Transverse colon (tissue), 4 donors: ENCODE results near the gene SPINT3. TPM values are rescaled to one million over a fixed set of nuclear protein-coding genes. Genes with fewer than 3 reads are reported as not detected.

ENCODE experiments used
- DNase-seq: peaks from one replicate; pipeline ENCODE4 v3.0.0-alpha.2; 2019
- H3K27ac ChIP-seq, 4 donors: fragments of 200-600 bp; sonication (generic); 2 replicates each; pipeline ENCODE4 v1.5.1; 2016 to 2018; ENCODE audit warnings: inconsistent platforms in 4 of 4
- H3K27me3 ChIP-seq: fragments of 200-600 bp; sonication (generic); 2 replicates; pipeline ENCODE4 v1.5.1; 2017; ENCODE audit warnings: inconsistent platforms
- H3K36me3 ChIP-seq, 4 donors: fragments of 200-600 bp; sonication (generic); 2 replicates each; pipeline ENCODE4 v1.5.1; 2017 to 2019; ENCODE audit warnings: inconsistent platforms in 4 of 4
- H3K4me1 ChIP-seq, 4 donors: fragments of 200-600 bp; sonication (generic); 2 replicates each; pipeline ENCODE4 v1.5.1; 2017 to 2020; ENCODE audit warnings: inconsistent platforms in 4 of 4
- H3K4me3 ChIP-seq, 4 donors: fragments of 200-600 bp; sonication (generic); 1 replicate in 1 of 4; 2 replicates in 3 of 4; pipeline versions ENCODE4 v1.5.1 to v1.6.1; 2017 to 2019; ENCODE audit warnings: inconsistent platforms in 4 of 4
- H3K9me3 ChIP-seq, 2 donors: fragments of 200-600 bp; sonication (generic); 2 replicates each; pipeline ENCODE4 v1.5.1; 2017 to 2019; ENCODE audit warnings: inconsistent platforms in 2 of 2
- EP300 ChIP-seq: sonication (generic); formaldehyde crosslinking; IDR thresholded peaks from one replicate; pipeline ENCODE4 v1.6.1; 2017; ENCODE audit warnings: antibody characterized with exemption, low read depth
- POLR2A ChIP-seq: fragments of 450-650 bp; IDR thresholded peaks from one replicate; pipeline ENCODE4 v1.6.1; 2016; ENCODE audit warnings: antibody characterized with exemption, mild to moderate bottlenecking, moderate library complexity
- POLR2AphosphoS5 ChIP-seq, 3 donors: sonication (generic); formaldehyde crosslinking; IDR thresholded peaks; one replicate each; pipeline ENCODE4 v1.6.1; 2016; ENCODE audit warnings: antibody characterized with exemption in 3 of 3
- WGBS, 2 donors: methylation state at CpG; one replicate each; pipeline ENCODE4 v1.1.5; 2018; ENCODE audit warnings: low coverage in 1 of 2; 5-methylcytosine and 5-hydroxymethylcytosine counted together
- in situ Hi-C, 4 donors: fragments of 200-750 bp; cut with MboI; loops; one replicate each; pipeline versions ENCODE4 v1.15.0 to v1.15.1; 2017; ENCODE audit warnings: low sequenced_read_pairs in 3 of 4, low pct_ligation_motif_present in 1 of 4, low pct_unique_long_range_greater_than_20kb in 1 of 4
- intact Hi-C: fragments of 100-400 bp; cut with DNase I; formaldehyde crosslinking; loops from one replicate; pipeline ENCODE4 v1.15.1; 2023; ENCODE audit warnings: low total_unique reads
- total RNA-seq, 4 donors: library from RNA; depleted of rRNA; stranded (reverse); fragments of >200 nt; gene quantifications; one replicate each; pipeline ENCODE4 v1.1.0, GENCODE V29; 2016
- TF ChIP-seq, protein P1 (sequence below), 5 experiments: fragments of 200-600 bp in 3 of 5; fragments of 450-650 bp in 2 of 5; sonication (generic) in 3 of 5; IDR thresholded peaks; 1 replicate in 2 of 5; 2 replicates in 3 of 5; pipeline ENCODE4 v1.5.1; 2016 to 2017; ENCODE audit warnings: antibody characterized with exemption in 5 of 5, inconsistent platforms in 3 of 5, mild to moderate bottlenecking in 2 of 5, moderate library complexity in 1 of 5

SPINT3 gene
- total RNA-seq, 4 donors from 2014 or later = not detected

DNA sequence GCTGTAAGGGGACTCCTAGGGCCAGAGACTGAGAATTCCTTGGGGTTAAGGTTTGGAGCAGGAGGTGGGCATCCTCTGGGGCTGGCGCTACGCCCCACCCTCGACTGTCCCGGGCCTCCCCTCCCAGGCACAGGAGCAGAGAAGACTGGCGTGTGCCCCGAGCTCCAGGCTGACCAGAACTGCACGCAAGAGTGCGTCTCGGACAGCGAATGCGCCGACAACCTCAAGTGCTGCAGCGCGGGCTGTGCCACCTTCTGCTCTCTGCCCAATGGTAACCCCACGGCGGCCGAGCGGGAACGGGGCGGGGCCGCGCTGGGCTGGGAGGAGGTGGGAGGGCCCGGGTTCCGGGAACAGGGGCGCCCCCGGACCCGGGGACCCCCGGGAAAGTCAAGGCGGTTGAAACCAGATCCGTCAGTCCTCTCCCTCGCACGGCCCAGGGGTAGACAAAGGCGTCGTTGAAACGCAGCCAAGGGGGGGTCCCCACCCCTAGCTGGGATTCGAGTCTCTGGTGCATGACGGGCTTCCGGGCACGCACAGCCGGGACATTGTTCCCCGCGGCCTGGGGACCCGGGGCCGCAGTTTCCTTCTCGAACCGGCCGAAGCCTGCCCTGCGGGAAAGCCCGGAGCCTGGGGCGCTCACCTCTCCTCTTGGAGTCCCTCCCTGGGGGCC is 45.0 kb downstream of the SPINT3 start:
- TF ChIP-seq, protein P1, sequence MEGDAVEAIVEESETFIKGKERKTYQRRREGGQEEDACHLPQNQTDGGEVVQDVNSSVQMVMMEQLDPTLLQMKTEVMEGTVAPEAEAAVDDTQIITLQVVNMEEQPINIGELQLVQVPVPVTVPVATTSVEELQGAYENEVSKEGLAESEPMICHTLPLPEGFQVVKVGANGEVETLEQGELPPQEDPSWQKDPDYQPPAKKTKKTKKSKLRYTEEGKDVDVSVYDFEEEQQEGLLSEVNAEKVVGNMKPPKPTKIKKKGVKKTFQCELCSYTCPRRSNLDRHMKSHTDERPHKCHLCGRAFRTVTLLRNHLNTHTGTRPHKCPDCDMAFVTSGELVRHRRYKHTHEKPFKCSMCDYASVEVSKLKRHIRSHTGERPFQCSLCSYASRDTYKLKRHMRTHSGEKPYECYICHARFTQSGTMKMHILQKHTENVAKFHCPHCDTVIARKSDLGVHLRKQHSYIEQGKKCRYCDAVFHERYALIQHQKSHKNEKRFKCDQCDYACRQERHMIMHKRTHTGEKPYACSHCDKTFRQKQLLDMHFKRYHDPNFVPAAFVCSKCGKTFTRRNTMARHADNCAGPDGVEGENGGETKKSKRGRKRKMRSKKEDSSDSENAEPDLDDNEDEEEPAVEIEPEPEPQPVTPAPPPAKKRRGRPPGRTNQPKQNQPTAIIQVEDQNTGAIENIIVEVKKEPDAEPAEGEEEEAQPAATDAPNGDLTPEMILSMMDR (IDR thresholded peaks at IDR 0.05) = no peak
- TF ChIP-seq POLR2AphosphoS5 (IDR thresholded peaks at IDR 0.05) (peak; percentile 63 to 92 (median 64)), EP300 (no peak), POLR2A (peak; percentile 67)
- H3K9me3 ChIP-seq = no peaks in the 10 kb centered on the region
- DNase-seq = peak; percentile 68
- WGBS, 2 donors = 3% methylated on average over 41 of the region's 50 CpGs; no CpG with 5 or more reads in 1 of the 2 donors
- peak overlapping the region; percentile 27 to 52 (median 45) for H3K4me3 ChIP-seq
- intact Hi-C loops = no loop called here
- no peaks in the 10 kb centered on the region for H3K36me3 ChIP-seq
- peak overlapping the region; percentile 78 to 85 (median 82) for H3K27ac ChIP-seq
- H3K4me1 ChIP-seq = peaks cover 19 to 37% (median 33%) of the 10 kb centered on the region in 4 donors
- peaks cover 18% of the 10 kb centered on the region for H3K27me3 ChIP-seq
- in situ Hi-C loops = loop anchor here in 1 of 4 donors (25.0 kb wide), 1 partner anchor 292 kb away; no protein-coding TSS in a partner anchor

DNA sequence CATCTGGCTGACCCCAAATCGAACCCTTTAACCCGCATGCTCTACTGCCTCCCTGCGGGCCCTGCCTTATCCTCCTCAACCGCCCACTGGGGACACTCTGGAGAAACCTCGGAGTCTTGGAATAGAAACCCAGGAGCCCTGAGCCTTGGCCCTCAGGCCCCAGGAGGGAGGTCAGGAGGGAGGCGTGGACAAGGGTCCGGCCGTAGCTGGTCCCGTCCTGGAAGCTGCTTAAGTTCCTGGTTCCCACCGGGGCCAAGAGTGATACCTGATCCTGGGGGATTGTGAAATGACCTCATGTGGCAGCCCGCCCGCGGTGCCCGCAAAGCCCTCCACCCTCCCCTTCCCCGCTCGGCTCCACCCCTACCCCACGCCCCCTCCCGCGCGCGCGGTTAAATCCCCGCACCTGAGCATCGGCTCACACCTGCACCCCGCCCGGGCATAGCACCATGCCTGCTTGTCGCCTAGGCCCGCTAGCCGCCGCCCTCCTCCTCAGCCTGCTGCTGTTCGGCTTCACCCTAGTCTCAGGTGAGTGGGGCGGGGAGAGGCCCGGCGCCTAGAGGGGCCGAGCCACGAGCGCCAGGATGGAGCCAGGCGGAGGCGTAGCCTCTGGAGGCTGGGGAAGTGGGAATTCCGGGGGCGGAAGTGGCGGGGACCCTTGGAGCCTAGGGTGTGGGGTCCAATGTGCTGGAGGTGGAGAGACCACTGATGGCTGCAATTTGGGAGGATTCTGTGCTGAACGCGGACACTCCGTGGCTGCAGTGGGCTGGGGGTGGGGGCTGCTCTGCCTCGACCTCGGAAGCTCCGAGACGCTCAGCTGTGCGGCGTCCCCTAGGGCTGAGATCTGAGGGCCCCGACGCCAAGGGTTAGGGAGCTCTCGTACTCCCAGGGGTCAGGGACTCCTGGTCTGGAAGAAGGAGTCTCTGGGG is 45.8 kb downstream of the SPINT3 start, which contains the start of gene WFDC2:
TSS of gene WFDC2 (plus strand) at position 418 of the 926 bp plus-strand sequence. CDS start at position 447, 29 bp downstream.
- Histone ChIP-seq H3K27ac (peak within 1 kb of the TSS; percentile 78 to 85 (median 82)), H3K4me1 (peaks cover 19 to 45% (median 38%) of the 10 kb centered on the region in 4 donors), H3K4me3 (peak within 1 kb of the TSS; percentile 27 to 52 (median 45)), H3K27me3 (peaks cover 18% of the 10 kb centered on the region), H3K36me3 (no peaks in the 10 kb centered on the region), H3K9me3 (no peaks in the 10 kb centered on the region)
- TF ChIP-seq EP300 (no peak), POLR2A (no peak), POLR2AphosphoS5 (IDR thresholded peaks at IDR 0.05) (no peak)
- TF ChIP-seq, protein P1 (IDR thresholded peaks at IDR 0.05) = peak in 1 of 5 experiments; percentile 23
- in situ Hi-C loops = loop anchor here in 1 of 4 donors (25.0 kb wide), 1 partner anchor 293 kb away; no protein-coding TSS in a partner anchor
- intact Hi-C loops = no loop called here
- WGBS, 2 donors = 11% methylated on average over 42 of the region's 54 CpGs; no CpG with 5 or more reads in 1 of the 2 donors
- peak; percentile 38 for DNase-seq

DNA sequence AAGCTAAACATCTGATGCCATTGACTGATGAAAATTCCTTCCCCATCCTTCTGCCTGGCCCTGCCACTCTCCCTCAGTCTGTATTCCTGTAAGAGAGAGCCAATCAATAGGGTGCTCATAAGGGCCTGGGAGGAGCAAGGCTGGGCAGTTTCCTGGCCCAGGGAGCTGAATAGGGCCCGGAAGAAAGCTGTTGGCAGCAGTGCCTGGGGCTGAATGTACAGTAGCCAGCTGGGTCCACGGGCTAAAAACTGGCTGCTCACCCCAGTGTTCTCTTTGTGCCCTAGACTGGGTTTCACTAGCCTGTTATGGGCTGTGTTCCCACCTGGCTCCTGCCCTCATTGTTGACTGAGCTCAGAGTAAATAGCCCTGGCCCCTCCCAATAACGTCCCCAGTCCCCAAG is 47.6 kb downstream of the SPINT3 start:
- Histone ChIP-seq H3K36me3 (no peaks in the 10 kb centered on the region), H3K27ac (peak overlapping the region in 3 of 4 donors; percentile 78 to 85 (median 79)), H3K4me3 (no peak overlapping the region), H3K9me3 (no peaks in the 10 kb centered on the region), H3K4me1 (peaks cover 19 to 48% (median 38%) of the 10 kb centered on the region in 4 donors), H3K27me3 (peaks cover 18% of the 10 kb centered on the region)
- whole genome bisulfite sequencing, 2 donors = 42% methylated on average over 3 of the region's 3 CpGs; no CpG with 5 or more reads in 1 of the 2 donors
- TF ChIP-seq POLR2A (no peak), EP300 (no peak), POLR2AphosphoS5 (IDR thresholded peaks at IDR 0.05) (no peak)
- TF ChIP-seq, protein P1 (IDR thresholded peaks at IDR 0.05) = no peak
- in situ Hi-C loops (loop anchor here in 1 of 4 donors (25.0 kb wide), 1 partner anchor 294 kb away; no protein-coding TSS in a partner anchor), intact Hi-C loops (no loop called here)
- peak; percentile 21 for DNase-seq

DNA sequence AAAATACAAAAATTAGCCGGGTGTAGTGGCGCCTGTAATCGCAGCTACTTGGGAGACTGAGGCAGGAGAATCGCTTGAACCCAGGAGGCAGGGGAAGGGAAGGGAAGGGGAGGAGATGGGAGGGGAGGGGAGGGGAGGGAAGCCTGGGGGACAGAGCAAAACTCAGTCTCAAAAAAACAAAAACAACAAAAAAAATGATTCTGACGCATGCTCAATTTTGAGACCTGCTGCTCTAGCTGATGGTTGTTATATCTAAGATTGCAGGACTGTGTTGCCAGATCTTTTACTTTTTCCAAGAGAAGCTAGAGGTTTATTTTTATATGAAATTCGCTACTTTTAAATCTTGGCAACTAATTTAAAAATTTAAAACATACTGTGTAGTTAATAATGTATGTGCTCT is 48.2 kb downstream of the SPINT3 start:
- in situ Hi-C loops = loop anchor here in 1 of 4 donors (25.0 kb wide), 1 partner anchor 295 kb away; no protein-coding TSS in a partner anchor
- TF ChIP-seq POLR2AphosphoS5 (IDR thresholded peaks at IDR 0.05) (no peak), POLR2A (no peak), EP300 (no peak)
- TF ChIP-seq, protein P1 (IDR thresholded peaks at IDR 0.05) = no peak
- 88 to 93% methylated on average over 6 of the region's 6 CpGs for WGBS, 2 donors
- Histone ChIP-seq H3K27ac (peak overlapping the region in 1 of 4 donors; percentile 78), H3K36me3 (no peaks in the 10 kb centered on the region), H3K9me3 (no peaks in the 10 kb centered on the region), H3K4me1 (peaks cover 19 to 48% (median 38%) of the 10 kb centered on the region in 4 donors), H3K27me3 (peaks cover 18% of the 10 kb centered on the region), H3K4me3 (no peak overlapping the region)
- DNase-seq = no peak
- intact Hi-C loops = no loop called here
